Measurements from ENCODE around the gene CHTF18. TPM values are rescaled to one million over a fixed set of nuclear protein-coding genes. Genes with fewer than 3 reads are reported as not detected.
"Not testable (repeated sequence)": the region's sequence is repeated elsewhere in the genome, so short reads cannot be mapped to it uniquely, and the experiment has no call there.

The CHTF18 gene
- polyA plus RNA-seq, 4 donors: 5.6 to 24.6 (median 13.5) TPM

DNA sequence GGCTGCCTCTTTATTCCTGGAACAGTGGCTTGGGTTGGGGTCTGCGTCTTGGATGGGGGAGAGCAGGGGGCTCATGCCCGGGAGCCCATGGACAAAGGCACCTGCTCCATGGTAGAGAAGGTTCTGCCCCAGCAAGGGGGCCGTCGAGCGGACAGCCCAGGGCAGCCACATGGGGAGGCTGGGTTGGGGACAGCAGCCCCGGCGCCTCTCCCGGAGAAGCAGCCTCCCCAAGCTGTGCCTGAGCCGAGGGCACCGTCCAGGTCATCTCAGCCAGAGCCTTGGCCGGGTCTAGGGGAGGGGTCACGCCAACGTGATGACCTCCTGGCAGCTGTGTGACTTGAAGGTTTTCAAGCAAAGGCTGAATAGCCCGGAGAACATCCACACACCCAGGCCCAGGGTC is 45.0 kb downstream of the CHTF18 start:
- Histone ChIP-seq H3K27me3 (ENCODE audit: control insufficient read depth in 3 of 3, insufficient read depth in 3 of 3, low read length in 3 of 3) (no peaks in the 10 kb centered on the region), H3K27ac (ENCODE audit: low read depth in 1 of 3, low read length in 2 of 3) (no peak overlapping the region), H3K4me1 (ENCODE audit: control insufficient read depth in 3 of 3, insufficient read depth in 2 of 3, low read depth in 1 of 3, low read length in 2 of 3) (peaks cover 0 to 20% (median 0%) of the 10 kb centered on the region in 3 donors), H3K36me3 (ENCODE audit: control insufficient read depth in 3 of 3, insufficient read depth in 2 of 3, low read depth in 1 of 3, low read length in 3 of 3) (no peaks in the 10 kb centered on the region), H3K9me3 (ENCODE audit: control insufficient read depth in 2 of 2, insufficient read depth in 1 of 2, low read depth in 1 of 2, low read length in 1 of 2) (peaks cover 0 to 26% of the 10 kb centered on the region in 2 donors), H3K4me3 (ENCODE audit: low read depth in 1 of 3, low read length in 3 of 3) (no peak overlapping the region)
- DNase-seq (no peak), FAIRE-seq (no peak)
- 87 to 89% (median 87%) methylated on average over 14 of the region's 14 CpGs for WGBS, 3 donors

DNA sequence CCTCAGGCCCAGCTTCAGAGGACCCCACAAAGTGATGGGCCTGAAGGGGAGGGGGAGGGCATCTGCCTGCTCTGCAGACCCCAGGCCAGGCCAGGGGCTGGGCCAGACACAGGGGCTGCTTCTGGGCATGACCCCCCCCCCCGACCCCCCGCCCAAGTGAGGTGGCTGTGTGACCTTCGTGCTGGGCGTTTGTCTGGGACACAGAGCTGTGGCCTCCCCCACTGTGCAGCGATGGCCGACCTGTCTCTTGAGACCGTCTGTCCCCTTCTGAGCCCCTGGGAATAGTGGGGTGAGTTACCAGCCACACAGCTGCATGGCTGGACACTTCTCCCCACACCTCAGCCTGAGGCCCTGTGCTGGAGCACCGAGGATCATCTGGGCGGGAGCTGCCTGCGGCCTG is 47.0 kb downstream of the CHTF18 start:
- 89 to 94% (median 90%) methylated on average over 10 of the region's 10 CpGs for WGBS, 3 donors
- no peak for FAIRE-seq
- peaks cover 0 to 26% of the 10 kb centered on the region in 2 donors for H3K9me3 ChIP-seq (ENCODE audit: control insufficient read depth in 2 of 2, insufficient read depth in 1 of 2, low read depth in 1 of 2, low read length in 1 of 2)

DNA sequence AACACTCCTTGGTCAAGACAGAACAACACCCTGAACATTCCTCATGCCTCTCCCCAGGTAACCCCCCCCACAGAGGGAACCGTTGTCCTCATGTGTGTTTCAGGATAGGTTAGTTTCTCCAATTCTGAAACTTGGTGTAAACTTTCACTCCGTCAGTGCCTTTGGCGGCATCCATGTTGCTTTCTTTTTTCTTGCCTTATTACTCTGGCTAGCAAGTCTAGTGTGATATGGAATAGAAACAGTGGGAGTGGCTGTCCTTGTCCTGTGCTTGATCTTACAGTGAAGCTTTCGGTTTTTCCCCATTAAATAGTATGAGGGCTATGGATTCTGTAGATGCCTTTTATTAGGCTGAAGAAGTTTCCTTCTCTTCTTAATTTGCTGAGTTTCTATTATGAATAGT is 47.8 kb downstream of the CHTF18 start:
- WGBS, 3 donors: 88 to 92% (median 91%) methylated on average over 4 of the region's 4 CpGs
- H3K27ac ChIP-seq (ENCODE audit: low read depth in 1 of 3, low read length in 2 of 3): no peak overlapping the region
- H3K27me3 ChIP-seq (ENCODE audit: control insufficient read depth in 3 of 3, insufficient read depth in 3 of 3, low read length in 3 of 3): no peaks in the 10 kb centered on the region
- peaks cover 0 to 26% of the 10 kb centered on the region in 2 donors for H3K9me3 ChIP-seq (ENCODE audit: control insufficient read depth in 2 of 2, insufficient read depth in 1 of 2, low read depth in 1 of 2, low read length in 1 of 2)
- DNase-seq (no peak), FAIRE-seq (no peak)
- H3K36me3 ChIP-seq (ENCODE audit: control insufficient read depth in 3 of 3, insufficient read depth in 2 of 3, low read depth in 1 of 3, low read length in 3 of 3): no peaks in the 10 kb centered on the region
- H3K4me3 ChIP-seq (ENCODE audit: low read depth in 1 of 3, low read length in 3 of 3): no peak overlapping the region
- peaks cover 0 to 17% (median 0%) of the 10 kb centered on the region in 3 donors for H3K4me1 ChIP-seq (ENCODE audit: control insufficient read depth in 3 of 3, insufficient read depth in 2 of 3, low read depth in 1 of 3, low read length in 2 of 3)

More for the DNA sequence above, 47.0 kb downstream of the CHTF18 start:
- no peaks in the 10 kb centered on the region for H3K36me3 ChIP-seq (ENCODE audit: control insufficient read depth in 3 of 3, insufficient read depth in 2 of 3, low read depth in 1 of 3, low read length in 3 of 3)
- DNase-seq: no peak
- H3K27ac ChIP-seq (ENCODE audit: low read depth in 1 of 3, low read length in 2 of 3): no peak overlapping the region
- no peaks in the 10 kb centered on the region for H3K27me3 ChIP-seq (ENCODE audit: control insufficient read depth in 3 of 3, insufficient read depth in 3 of 3, low read length in 3 of 3)
- peaks cover 0 to 20% (median 0%) of the 10 kb centered on the region in 3 donors for H3K4me1 ChIP-seq (ENCODE audit: control insufficient read depth in 3 of 3, insufficient read depth in 2 of 3, low read depth in 1 of 3, low read length in 2 of 3)
- H3K4me3 ChIP-seq (ENCODE audit: low read depth in 1 of 3, low read length in 3 of 3): no peak overlapping the region

DNA sequence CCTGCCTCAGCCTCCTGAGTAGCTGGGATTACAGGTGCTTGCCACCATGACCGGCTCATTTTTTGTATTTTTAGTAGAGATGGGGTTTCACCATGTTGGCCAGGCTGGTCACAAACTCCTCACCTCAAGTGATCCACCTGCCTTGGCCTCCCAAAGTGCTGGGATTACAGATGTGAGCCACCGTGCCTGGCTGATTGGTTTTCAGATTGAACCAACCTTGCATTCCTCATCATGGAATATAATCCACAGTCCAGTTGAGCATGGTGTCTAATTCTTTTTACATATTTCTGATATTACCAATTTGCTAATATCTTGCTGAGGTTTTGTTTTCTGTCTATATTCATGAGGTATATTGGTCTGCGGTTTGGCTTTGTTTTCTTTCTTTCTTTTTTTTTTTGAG is 48.4 kb downstream of the CHTF18 start:
- H3K27me3 ChIP-seq (ENCODE audit: control insufficient read depth in 3 of 3, insufficient read depth in 3 of 3, low read length in 3 of 3): not testable (repeated sequence)

DNA sequence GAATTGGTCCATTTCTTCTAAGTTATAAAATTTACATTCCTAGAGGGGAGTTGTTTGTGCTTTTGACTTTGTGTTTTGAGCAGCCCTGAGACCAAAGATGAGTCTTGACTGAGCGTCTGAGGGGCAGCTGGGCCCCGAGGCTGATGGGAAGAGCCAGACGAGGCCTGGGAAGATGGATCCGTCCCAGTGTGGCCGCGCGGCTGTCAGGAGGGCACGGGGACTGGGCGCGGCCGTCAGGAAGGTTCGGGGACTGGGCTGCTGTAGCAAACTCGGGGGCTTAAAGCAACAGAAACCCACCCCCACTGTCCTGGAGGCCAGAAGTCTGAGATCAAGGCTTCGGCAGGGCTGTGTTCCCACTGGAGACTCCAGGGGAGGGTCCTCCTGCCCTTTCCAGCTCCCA is 50.3 kb downstream of the CHTF18 start:
- Histone ChIP-seq H3K27ac (ENCODE audit: low read depth in 1 of 3, low read length in 2 of 3) (no peak overlapping the region), H3K27me3 (ENCODE audit: control insufficient read depth in 3 of 3, insufficient read depth in 3 of 3, low read length in 3 of 3) (no peaks in the 10 kb centered on the region), H3K36me3 (ENCODE audit: control insufficient read depth in 3 of 3, insufficient read depth in 2 of 3, low read depth in 1 of 3, low read length in 3 of 3) (no peaks in the 10 kb centered on the region), H3K9me3 (ENCODE audit: control insufficient read depth in 2 of 2, insufficient read depth in 1 of 2, low read depth in 1 of 2, low read length in 1 of 2) (peaks cover 0 to 27% of the 10 kb centered on the region in 2 donors), H3K4me1 (ENCODE audit: control insufficient read depth in 3 of 3, insufficient read depth in 2 of 3, low read depth in 1 of 3, low read length in 2 of 3) (no peaks in the 10 kb centered on the region), H3K4me3 (ENCODE audit: low read depth in 1 of 3, low read length in 3 of 3) (no peak overlapping the region)
- DNase-seq: no peak
- 78 to 85% (median 81%) methylated on average over 8 to 14 of the region's 14 CpGs for WGBS, 3 donors
- no peak for FAIRE-seq

More for the DNA sequence above, 48.4 kb downstream of the CHTF18 start:
- not testable (repeated sequence) for H3K27ac ChIP-seq (ENCODE audit: low read depth in 1 of 3, low read length in 2 of 3); FAIRE-seq; H3K36me3 ChIP-seq (ENCODE audit: control insufficient read depth in 3 of 3, insufficient read depth in 2 of 3, low read depth in 1 of 3, low read length in 3 of 3); DNase-seq; H3K4me3 ChIP-seq (ENCODE audit: low read depth in 1 of 3, low read length in 3 of 3)
- Histone ChIP-seq H3K4me1 (ENCODE audit: control insufficient read depth in 3 of 3, insufficient read depth in 2 of 3, low read depth in 1 of 3, low read length in 2 of 3) (peaks cover 0 to 11% (median 0%) of the 10 kb centered on the region in 3 donors), H3K9me3 (ENCODE audit: control insufficient read depth in 2 of 2, insufficient read depth in 1 of 2, low read depth in 1 of 2, low read length in 1 of 2) (peaks cover 0 to 26% of the 10 kb centered on the region in 2 donors)
- WGBS, 3 donors: 85 to 96% (median 92%) methylated on average over 3 of the region's 3 CpGs

DNA sequence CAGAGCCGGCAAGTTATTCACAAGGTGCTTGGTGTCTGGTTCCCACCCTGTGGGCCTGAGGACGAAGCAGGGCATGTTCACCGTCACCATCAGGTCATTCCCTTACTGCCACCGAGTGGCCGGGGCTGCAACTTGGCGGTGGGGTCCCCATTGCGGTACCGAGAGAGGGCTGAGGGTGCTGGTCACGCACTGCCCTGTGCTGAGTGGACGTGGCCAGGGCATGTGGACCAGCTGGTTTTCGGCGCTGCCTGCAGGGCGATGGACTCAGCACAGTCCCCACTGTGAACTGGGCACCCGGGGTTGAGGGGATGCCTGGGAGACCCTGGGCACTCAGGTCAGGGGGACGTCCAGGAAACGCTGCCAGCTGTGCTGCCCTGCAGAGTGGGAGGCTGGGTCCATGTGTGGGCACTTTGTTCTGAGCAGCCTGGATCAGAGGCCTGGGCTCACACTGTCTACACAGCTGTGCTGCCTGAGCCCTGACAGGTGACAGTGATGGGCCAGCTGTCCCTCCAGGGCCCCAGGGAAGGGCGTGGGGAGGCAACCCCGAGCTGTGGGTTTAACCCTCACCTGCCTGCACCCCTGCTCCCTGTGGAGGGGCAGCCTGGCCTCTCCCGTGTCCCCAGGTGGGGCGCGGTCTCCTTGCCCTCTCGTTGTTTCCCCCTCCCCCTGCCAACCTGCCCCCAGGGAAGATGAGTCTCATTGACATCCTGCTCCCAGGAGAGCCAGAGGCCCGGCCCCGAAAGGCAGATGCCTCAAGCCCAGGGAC is 51.4 kb downstream of the CHTF18 start:
- no peaks in the 10 kb centered on the region for H3K36me3 ChIP-seq (ENCODE audit: control insufficient read depth in 3 of 3, insufficient read depth in 2 of 3, low read depth in 1 of 3, low read length in 3 of 3)
- WGBS, 3 donors: 69 to 78% (median 73%) methylated on average over 20 to 24 of the region's 24 CpGs
- H3K27me3 ChIP-seq (ENCODE audit: control insufficient read depth in 3 of 3, insufficient read depth in 3 of 3, low read length in 3 of 3): no peaks in the 10 kb centered on the region
- peaks cover 0 to 25% of the 10 kb centered on the region in 2 donors for H3K9me3 ChIP-seq (ENCODE audit: control insufficient read depth in 2 of 2, insufficient read depth in 1 of 2, low read depth in 1 of 2, low read length in 1 of 2)
- H3K27ac ChIP-seq (ENCODE audit: low read depth in 1 of 3, low read length in 2 of 3): no peak overlapping the region
- H3K4me1 ChIP-seq (ENCODE audit: control insufficient read depth in 3 of 3, insufficient read depth in 2 of 3, low read depth in 1 of 3, low read length in 2 of 3): no peaks in the 10 kb centered on the region
- DNase-seq (no peak), FAIRE-seq (no peak)
- no peak overlapping the region for H3K4me3 ChIP-seq (ENCODE audit: low read depth in 1 of 3, low read length in 3 of 3)

DNA sequence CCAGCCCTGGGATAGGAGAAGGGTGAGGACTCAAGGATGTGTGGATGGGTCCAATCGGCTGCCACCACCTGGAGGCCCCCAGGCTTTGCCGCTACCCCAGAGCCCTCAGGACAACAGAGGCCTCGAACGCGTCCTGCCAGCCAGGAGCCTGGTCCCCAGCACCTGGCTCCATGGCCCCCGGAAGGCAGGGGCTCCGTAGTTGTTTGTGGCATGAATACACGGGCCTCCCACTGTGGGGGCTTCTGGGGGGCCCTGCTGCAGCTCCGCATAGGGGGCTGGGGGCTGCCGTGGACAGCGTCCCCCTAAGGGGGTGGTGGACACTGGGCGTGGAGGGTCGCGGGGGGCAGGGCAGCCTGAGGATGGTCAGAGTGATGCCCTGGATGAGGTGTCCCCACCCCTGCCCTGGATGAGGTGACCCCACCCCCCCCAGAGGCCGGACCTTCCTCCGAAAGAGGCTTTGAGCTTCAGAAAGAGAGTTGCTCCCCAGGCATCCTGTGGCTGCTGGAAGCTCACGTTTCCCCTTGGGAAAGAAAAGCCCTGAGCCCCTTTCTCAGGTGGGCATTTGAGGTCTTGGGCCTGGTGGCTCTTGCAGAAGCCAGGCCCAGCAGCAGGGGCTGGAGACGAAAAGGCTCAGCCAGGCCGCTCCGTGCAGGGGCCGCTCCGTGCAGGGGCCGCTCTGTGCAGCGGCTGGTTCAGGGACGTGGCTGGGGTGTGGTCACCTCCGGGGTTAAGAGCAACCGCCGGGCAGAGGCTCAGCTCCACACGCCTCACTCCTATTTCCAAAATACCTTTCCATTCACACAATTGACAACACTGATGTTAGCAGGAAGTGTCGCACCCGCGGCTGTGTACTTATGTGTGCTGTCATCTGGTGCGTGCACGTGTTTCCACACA is 52.4 kb downstream of the CHTF18 start:
- WGBS, 3 donors: 68 to 81% (median 75%) methylated on average over 30 to 34 of the region's 34 CpGs
- no peak overlapping the region for H3K4me3 ChIP-seq (ENCODE audit: low read depth in 1 of 3, low read length in 3 of 3)
- H3K4me1 ChIP-seq (ENCODE audit: control insufficient read depth in 3 of 3, insufficient read depth in 2 of 3, low read depth in 1 of 3, low read length in 2 of 3): no peaks in the 10 kb centered on the region
- no peaks in the 10 kb centered on the region for H3K27me3 ChIP-seq (ENCODE audit: control insufficient read depth in 3 of 3, insufficient read depth in 3 of 3, low read length in 3 of 3)
- H3K36me3 ChIP-seq (ENCODE audit: control insufficient read depth in 3 of 3, insufficient read depth in 2 of 3, low read depth in 1 of 3, low read length in 3 of 3): no peaks in the 10 kb centered on the region
- no peak overlapping the region for H3K27ac ChIP-seq (ENCODE audit: low read depth in 1 of 3, low read length in 2 of 3)
- DNase-seq (no peak), FAIRE-seq (no peak)
- peaks cover 0 to 16% of the 10 kb centered on the region in 2 donors for H3K9me3 ChIP-seq (ENCODE audit: control insufficient read depth in 2 of 2, insufficient read depth in 1 of 2, low read depth in 1 of 2, low read length in 1 of 2)

DNA sequence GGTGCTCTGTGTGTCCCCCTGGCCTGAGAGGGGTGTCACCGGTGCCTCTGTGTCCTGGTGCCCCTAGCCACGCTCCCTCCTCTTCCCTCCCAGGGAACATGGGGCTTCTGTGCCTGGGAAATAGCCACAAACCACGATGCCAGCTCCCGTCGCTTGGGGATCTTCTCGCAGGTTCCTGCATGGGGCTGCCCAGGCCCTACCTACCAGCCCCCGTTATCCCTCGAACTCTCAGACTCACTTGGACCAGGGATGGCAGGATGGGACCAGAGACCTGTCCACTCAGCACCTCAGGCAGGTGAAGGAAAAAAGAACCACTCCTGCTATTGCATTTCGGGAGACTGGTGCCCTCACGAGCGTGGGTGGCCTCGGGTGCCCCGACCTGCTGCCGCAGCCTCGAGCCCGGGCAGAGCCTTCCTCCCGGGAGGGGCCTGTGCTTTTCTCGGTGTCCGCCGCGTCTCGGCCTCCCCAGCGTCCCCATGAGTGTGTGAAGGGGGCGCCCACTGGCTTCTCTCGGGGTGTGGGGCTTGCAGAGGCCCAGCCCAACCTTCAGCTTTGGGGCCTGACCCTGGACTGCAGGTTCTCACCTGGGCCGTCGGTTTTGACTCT is 53.1 kb downstream of the CHTF18 start:
- DNase-seq (no peak), FAIRE-seq (no peak)
- H3K27me3 ChIP-seq (ENCODE audit: control insufficient read depth in 3 of 3, insufficient read depth in 3 of 3, low read length in 3 of 3): no peaks in the 10 kb centered on the region
- WGBS, 3 donors: 78 to 86% (median 79%) methylated on average over 27 of the region's 27 CpGs
- H3K36me3 ChIP-seq (ENCODE audit: control insufficient read depth in 3 of 3, insufficient read depth in 2 of 3, low read depth in 1 of 3, low read length in 3 of 3): no peaks in the 10 kb centered on the region
- H3K4me3 ChIP-seq (ENCODE audit: low read depth in 1 of 3, low read length in 3 of 3): no peak overlapping the region
- no peaks in the 10 kb centered on the region for H3K4me1 ChIP-seq (ENCODE audit: control insufficient read depth in 3 of 3, insufficient read depth in 2 of 3, low read depth in 1 of 3, low read length in 2 of 3)
- H3K9me3 ChIP-seq (ENCODE audit: control insufficient read depth in 2 of 2, insufficient read depth in 1 of 2, low read depth in 1 of 2, low read length in 1 of 2): peaks cover 0 to 16% of the 10 kb centered on the region in 2 donors
- no peak overlapping the region for H3K27ac ChIP-seq (ENCODE audit: low read depth in 1 of 3, low read length in 2 of 3)

All from small intestine (tissue), 7 donors.